ENCODE data around the gene TAPT1. TPM values are rescaled to one million over a fixed set of nuclear protein-coding genes. Genes with fewer than 3 reads are reported as not detected.

Gene TAPT1
- total and polyA plus RNA-seq, 2 of the 13 experiments (the other 11 are each of a cell fraction or from before 2014, with no cell fraction given) = 24.5 to 25.3 TPM

DNA sequence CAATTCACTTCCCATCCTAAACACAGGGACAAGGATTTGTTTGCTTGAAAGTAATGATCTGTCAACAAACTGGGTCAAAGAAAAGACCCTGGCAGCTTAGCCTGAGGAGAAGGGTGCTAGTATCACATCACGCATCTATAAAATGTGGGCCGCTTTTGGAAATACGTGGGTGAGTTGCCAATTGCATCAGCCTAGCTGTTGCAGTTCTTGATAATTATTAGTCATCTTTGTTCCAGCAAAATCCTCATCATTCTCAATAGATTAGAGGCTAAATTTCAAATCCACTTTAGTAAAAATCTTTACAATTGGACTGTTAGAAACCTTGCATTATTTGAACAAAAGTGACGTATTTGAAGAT is 33.6 kb upstream of the TAPT1 start:
- in situ Hi-C loops (cut with HindIII; ENCODE audit: extremely low pct_ligation_motif_present, low pct_unique_long_range_greater_than_20kb) (loop anchor here (10.0 to 25.0 kb wide), 2 partner anchors 45 to 773 kb away; no protein-coding TSS in a partner anchor), intact Hi-C loops (cut with micrococcal nuclease; ENCODE audit: unreplicated experiment) (loop anchor here (10.0 kb wide), 1 partner anchor 785 kb away; no protein-coding TSS in a partner anchor)
- Histone ChIP-seq H3K79me2 (ENCODE audit: insufficient read depth, low read length) (no peaks in the 10 kb centered on the region), H3K27me3 (ENCODE audit: control insufficient read depth in 1 of 2, insufficient read depth in 2 of 2, low read length in 2 of 2) (no peaks in the 10 kb centered on the region), H3K9ac (ENCODE audit: insufficient read depth, low read depth, low read length) (no peak overlapping the region), H3K27ac (ENCODE audit: extremely low read length, insufficient read depth, low read length) (no peak overlapping the region), H3K4me1 (ENCODE audit: insufficient read depth, low read length) (peaks cover 13% of the 10 kb centered on the region), H4K20me1 (ENCODE audit: insufficient read depth, low read length) (no peaks in the 10 kb centered on the region), H3K36me3 (replicated peaks in 1 of 2; ENCODE audit: control insufficient read depth in 1 of 2, insufficient read depth in 2 of 2, low read length in 2 of 2) (no peaks in the 10 kb centered on the region), H3K9me3 (ENCODE audit: low read length) (no peaks in the 10 kb centered on the region), H3K4me3 (replicated peaks in 1 of 3; ENCODE audit: insufficient read depth in 1 of 3, low read depth in 2 of 3, low read length in 3 of 3) (no peak overlapping the region), H2AFZ (ENCODE audit: low read length) (no peak overlapping the region), H3K4me2 (ENCODE audit: low read depth, low read length) (no peak overlapping the region)
- BruUV-seq (replicated peaks) = no TSS peak
- ChIA-PET POLR2A (no interaction called here), CTCF (ENCODE audit: low intra/inter-chr PET ratio, low total read pairs) (interaction anchor here (0.7 kb wide), 1 partner anchor 55 kb away, joined by 3 read pairs; no protein-coding TSS in a partner anchor)
- TF ChIP-seq TBX2 (CRISPR knock-in tag; IDR thresholded peaks at IDR 0.05; ENCODE audit: borderline replicate concordance) (no peak), CHD4 (IDR thresholded peaks at IDR 0.05; ENCODE audit: borderline replicate concordance, low read length) (no peak), SIN3A (IDR thresholded peaks at IDR 0.05; ENCODE audit: borderline replicate concordance, low read depth, low read length) (no peak), HNRNPH1 (optimal IDR thresholded peaks at IDR 0.05; ENCODE audit: low read depth, low read length) (no peak), ZNF589 (CRISPR knock-in tag; conservative IDR thresholded peaks at IDR 0.05) (no peak), ZNF570 (CRISPR knock-in tag; IDR thresholded peaks at IDR 0.05; ENCODE audit: borderline replicate concordance) (no peak), ETV5 (CRISPR knock-in tag; IDR thresholded peaks at IDR 0.05; ENCODE audit: borderline replicate concordance) (no peak), ZNF572 (CRISPR knock-in tag; IDR thresholded peaks at IDR 0.05) (no peak)
- TF ChIP-seq, protein P1, sequence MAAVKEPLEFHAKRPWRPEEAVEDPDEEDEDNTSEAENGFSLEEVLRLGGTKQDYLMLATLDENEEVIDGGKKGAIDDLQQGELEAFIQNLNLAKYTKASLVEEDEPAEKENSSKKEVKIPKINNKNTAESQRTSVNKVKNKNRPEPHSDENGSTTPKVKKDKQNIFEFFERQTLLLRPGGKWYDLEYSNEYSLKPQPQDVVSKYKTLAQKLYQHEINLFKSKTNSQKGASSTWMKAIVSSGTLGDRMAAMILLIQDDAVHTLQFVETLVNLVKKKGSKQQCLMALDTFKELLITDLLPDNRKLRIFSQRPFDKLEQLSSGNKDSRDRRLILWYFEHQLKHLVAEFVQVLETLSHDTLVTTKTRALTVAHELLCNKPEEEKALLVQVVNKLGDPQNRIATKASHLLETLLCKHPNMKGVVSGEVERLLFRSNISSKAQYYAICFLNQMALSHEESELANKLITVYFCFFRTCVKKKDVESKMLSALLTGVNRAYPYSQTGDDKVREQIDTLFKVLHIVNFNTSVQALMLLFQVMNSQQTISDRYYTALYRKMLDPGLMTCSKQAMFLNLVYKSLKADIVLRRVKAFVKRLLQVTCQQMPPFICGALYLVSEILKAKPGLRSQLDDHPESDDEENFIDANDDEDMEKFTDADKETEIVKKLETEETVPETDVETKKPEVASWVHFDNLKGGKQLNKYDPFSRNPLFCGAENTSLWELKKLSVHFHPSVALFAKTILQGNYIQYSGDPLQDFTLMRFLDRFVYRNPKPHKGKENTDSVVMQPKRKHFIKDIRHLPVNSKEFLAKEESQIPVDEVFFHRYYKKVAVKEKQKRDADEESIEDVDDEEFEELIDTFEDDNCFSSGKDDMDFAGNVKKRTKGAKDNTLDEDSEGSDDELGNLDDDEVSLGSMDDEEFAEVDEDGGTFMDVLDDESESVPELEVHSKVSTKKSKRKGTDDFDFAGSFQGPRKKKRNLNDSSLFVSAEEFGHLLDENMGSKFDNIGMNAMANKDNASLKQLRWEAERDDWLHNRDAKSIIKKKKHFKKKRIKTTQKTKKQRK (IDR thresholded peaks at IDR 0.05; ENCODE audit: low read length) = no peak
- no peak for DNase-seq (ENCODE audit: low spot score)
- 92% methylated on average over 4 of the region's 4 CpGs for WGBS (ENCODE audit: low lambda C conversion rate)
- no peak for FAIRE-seq
- ATAC-seq = no peak

All from HepG2 (cell line).